Lower lobe of right lung (tissue), 2 donors: Measurements from ENCODE around the gene WDR12. TPM values are rescaled to one million over a fixed set of nuclear protein-coding genes. Genes with fewer than 3 reads are reported as not detected.
A peak's percentile ranks its signal among the peaks of the same experiment; 100 is the strongest.

Source experiments
- ATAC-seq, 2 donors: fragments of 200-7000 bp; cut with Tn5 transposase; one replicate each; pipeline ENCODE4 v1.9.1; 2020 to 2022; ENCODE audit warnings: mild to moderate bottlenecking in 2 of 2, moderate library complexity in 2 of 2
- DNase-seq: peaks from one replicate; pipeline ENCODE4 v3.0.0-alpha.2; 2020
- H3K27ac ChIP-seq: fragments of 200-600 bp; one replicate; pipeline ENCODE4 v1.8.0; 2022
- H3K27me3 ChIP-seq: fragments of 200-600 bp; one replicate; pipeline ENCODE4 v1.8.0; 2022; ENCODE audit warnings: low read depth
- H3K36me3 ChIP-seq: fragments of 200-600 bp; one replicate; pipeline ENCODE4 v1.8.0; 2022; ENCODE audit warnings: mild to moderate bottlenecking
- H3K4me1 ChIP-seq: fragments of 200-600 bp; one replicate; pipeline ENCODE4 v1.8.0; 2022
- H3K4me3 ChIP-seq: fragments of 200-600 bp; one replicate; pipeline ENCODE4 v1.8.0; 2022; ENCODE audit warnings: mild to moderate bottlenecking
- H3K9me3 ChIP-seq: fragments of 200-600 bp; one replicate; pipeline ENCODE4 v1.8.0; 2022
- CTCF ChIP-seq: fragments of 200-600 bp; IDR thresholded peaks from one replicate; pipeline ENCODE4 v1.8.0; 2022; ENCODE audit warnings: antibody characterized with exemption, mild to moderate bottlenecking
- intact Hi-C: fragments of 100-400 bp; cut with DNase I; formaldehyde crosslinking; loops from one replicate; pipeline ENCODE4 v1.11.0; 2022
- total RNA-seq: library from RNA; stranded (reverse); fragmentation: NEBNext Ultra II Directional; extraction: Animal tissue kit (Norgen Biotek cat#: 25700); gene quantifications from one replicate; pipeline ENCODE4 v1.2.1, GENCODE V29; 2021
- donor health status: DM: no; HTN: yes; CAD: no; lungs with severe emphysema.

The WDR12 gene
- total RNA-seq, 1 donor from 2014 or later = 21.2 TPM

- peaks cover 8% of the 10 kb centered on the region for H3K36me3 ChIP-seq
- intact Hi-C loops = no loop called here
- no peak overlapping the region for H3K4me3 ChIP-seq
- H3K27me3 ChIP-seq = no peaks in the 10 kb centered on the region
- DNase-seq (no peak), ATAC-seq (no peak)
- no peak for TF ChIP-seq CTCF
- peaks cover 10% of the 10 kb centered on the region for H3K9me3 ChIP-seq
- H3K27ac ChIP-seq = no peak overlapping the region
- H3K4me1 ChIP-seq = no peaks in the 10 kb centered on the region
Observed at GRCh38 chr2:202944408-202944807, 32.9 kb upstream of the WDR12 start.

GRCh38 chr2:202941771-202942170 is 30.3 kb upstream of the WDR12 start:
- Histone ChIP-seq H3K36me3 (peaks cover 8% of the 10 kb centered on the region), H3K9me3 (peaks cover 6% of the 10 kb centered on the region), H3K27me3 (no peaks in the 10 kb centered on the region), H3K4me1 (no peaks in the 10 kb centered on the region), H3K27ac (no peak overlapping the region), H3K4me3 (no peak overlapping the region)
- DNase-seq (no peak), ATAC-seq (no peak)
- intact Hi-C loops = no loop called here
- TF ChIP-seq CTCF = no peak

GRCh38 chr2:202938960-202939359 is 27.5 kb upstream of the WDR12 start:
- ATAC-seq = no peak
- H3K27me3 ChIP-seq = no peaks in the 10 kb centered on the region
- no peak overlapping the region for H3K27ac ChIP-seq
- no peak for TF ChIP-seq CTCF
- no peaks in the 10 kb centered on the region for H3K9me3 ChIP-seq
- intact Hi-C loops = no loop called here
- DNase-seq = no peak
- H3K4me3 ChIP-seq = no peak overlapping the region
- H3K4me1 ChIP-seq = no peaks in the 10 kb centered on the region
- H3K36me3 ChIP-seq = peaks cover 13% of the 10 kb centered on the region

- no peak overlapping the region for H3K27ac ChIP-seq
- H3K4me3 ChIP-seq = no peak overlapping the region
- H3K4me1 ChIP-seq = no peaks in the 10 kb centered on the region
- no peaks in the 10 kb centered on the region for H3K27me3 ChIP-seq
- no peaks in the 10 kb centered on the region for H3K9me3 ChIP-seq
- intact Hi-C loops = no loop called here
- DNase-seq (no peak), ATAC-seq (no peak)
- TF ChIP-seq CTCF = no peak
- H3K36me3 ChIP-seq = peaks cover 5% of the 10 kb centered on the region
Observed at GRCh38 chr2:202934456-202934855, 23.0 kb upstream of the WDR12 start.

- ATAC-seq (no peak), DNase-seq (no peak)
- Histone ChIP-seq H3K36me3 (peaks cover 5% of the 10 kb centered on the region), H3K27me3 (no peaks in the 10 kb centered on the region), H3K9me3 (no peaks in the 10 kb centered on the region), H3K4me3 (no peak overlapping the region), H3K4me1 (no peaks in the 10 kb centered on the region), H3K27ac (no peak overlapping the region)
- no peak for TF ChIP-seq CTCF
- intact Hi-C loops = no loop called here
Observed at GRCh38 chr2:202933958-202934357, 22.5 kb upstream of the WDR12 start.

GRCh38 chr2:202933139-202933510 is 21.7 kb upstream of the WDR12 start:
- peaks cover 6% of the 10 kb centered on the region for H3K36me3 ChIP-seq
- DNase-seq = no peak
- intact Hi-C loops = no loop called here
- no peaks in the 10 kb centered on the region for H3K4me1 ChIP-seq
- no peak overlapping the region for H3K27ac ChIP-seq
- no peak for TF ChIP-seq CTCF
- H3K27me3 ChIP-seq = no peaks in the 10 kb centered on the region
- no peak overlapping the region for H3K4me3 ChIP-seq
- no peaks in the 10 kb centered on the region for H3K9me3 ChIP-seq
- ATAC-seq = peak in 1 of 2 donors; percentile 35
